Stimulated activated CD8-positive, alpha-beta memory T cell treated with anti-CD3 and anti-CD28 coated beads, Interleukin-7, amount 100 ng/mL, for 48 hours (primary cell): ENCODE results near the gene ADK.
"Not testable (repeated sequence)": the region's sequence is repeated elsewhere in the genome, so short reads cannot be mapped to it uniquely, and the experiment has no call there.

ENCODE experiments used
- DNase-seq, 2 donors: peaks; one replicate each; pipeline ENCODE4 v3.0.0-alpha.2; 2020; ENCODE audit warnings: low read depth in 1 of 2; ENCODE audit errors: extremely low read depth in 1 of 2

ADK gene

GRCh38 chr10:74337330-74338016 is 186.5 kb downstream of the ADK start:
- no peak for DNase-seq

GRCh38 chr10:74342991-74343390 is 192.0 kb downstream of the ADK start:
- no peak for DNase-seq

GRCh38 chr10:74343804-74344203 is 192.8 kb downstream of the ADK start:
- no peak for DNase-seq

GRCh38 chr10:74344306-74344705 is 193.3 kb downstream of the ADK start:
- DNase-seq, result no peak

- no peak for DNase-seq
Measured at GRCh38 chr10:74347522-74347921, 196.5 kb downstream of the ADK start.

GRCh38 chr10:74353021-74353420 is 202.0 kb downstream of the ADK start:
- DNase-seq, result not testable (repeated sequence)

- DNase-seq, result no peak
Measured at GRCh38 chr10:74361678-74362077, 210.7 kb downstream of the ADK start.

- DNase-seq, result no peak
Measured at GRCh38 chr10:74363727-74364126, 212.7 kb downstream of the ADK start.

- DNase-seq, result no peak
Measured at GRCh38 chr10:74365109-74365508, 214.1 kb downstream of the ADK start.

- DNase-seq, result no peak
Measured at GRCh38 chr10:74371696-74372095, 220.7 kb downstream of the ADK start.

- DNase-seq, result no peak
Measured at GRCh38 chr10:74373059-74373458, 222.0 kb downstream of the ADK start.

- DNase-seq, result no peak
Measured at GRCh38 chr10:74377476-74377875, 226.5 kb downstream of the ADK start.

- DNase-seq, result no peak
Measured at GRCh38 chr10:74379474-74379873, 228.5 kb downstream of the ADK start.

GRCh38 chr10:74380795-74381194 is 229.8 kb downstream of the ADK start:
- no peak for DNase-seq

- DNase-seq, result no peak
Measured at GRCh38 chr10:74381291-74381853, 230.4 kb downstream of the ADK start.

- no peak for DNase-seq
Measured at GRCh38 chr10:74382663-74383062, 231.6 kb downstream of the ADK start.

- no peak for DNase-seq
Measured at GRCh38 chr10:74383642-74384041, 232.6 kb downstream of the ADK start.

- no peak for DNase-seq
Measured at GRCh38 chr10:74384615-74385183, 233.7 kb downstream of the ADK start.

- DNase-seq, result no peak
Measured at GRCh38 chr10:74388801-74389200, 237.8 kb downstream of the ADK start.

GRCh38 chr10:74391786-74392185 is 240.8 kb downstream of the ADK start:
- DNase-seq, result no peak

- DNase-seq, result no peak
Measured at GRCh38 chr10:74394416-74394969, 243.5 kb downstream of the ADK start.

GRCh38 chr10:74400186-74400585 is 249.2 kb downstream of the ADK start:
- DNase-seq, result no peak
